ENCODE data around the gene PALD1.

Gene PALD1

DNA sequence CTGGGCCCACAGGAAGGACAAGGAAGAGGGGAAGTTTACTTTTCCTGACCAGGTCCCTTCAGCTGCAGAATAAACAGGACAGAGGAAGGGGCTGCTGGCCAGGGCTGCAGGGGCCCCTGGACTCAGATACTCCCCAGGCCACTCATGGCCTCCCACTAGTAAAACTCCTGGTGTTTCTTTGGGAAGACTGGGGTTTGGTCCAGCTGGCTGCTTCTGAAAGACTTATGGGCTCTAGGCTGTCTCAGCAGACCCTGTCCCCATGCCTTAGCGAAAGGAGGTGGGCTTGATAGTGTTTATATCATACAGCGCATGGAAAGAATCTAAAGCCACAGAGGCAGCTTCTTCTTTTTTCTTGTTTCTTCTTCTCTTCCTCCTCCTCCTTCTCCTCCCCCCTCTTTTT, 56.4 kb downstream of the PALD1 start:
- no peak for DNase-seq (ENCODE audit: low read depth in 1 of 2, low spot score in 1 of 2)

DNA sequence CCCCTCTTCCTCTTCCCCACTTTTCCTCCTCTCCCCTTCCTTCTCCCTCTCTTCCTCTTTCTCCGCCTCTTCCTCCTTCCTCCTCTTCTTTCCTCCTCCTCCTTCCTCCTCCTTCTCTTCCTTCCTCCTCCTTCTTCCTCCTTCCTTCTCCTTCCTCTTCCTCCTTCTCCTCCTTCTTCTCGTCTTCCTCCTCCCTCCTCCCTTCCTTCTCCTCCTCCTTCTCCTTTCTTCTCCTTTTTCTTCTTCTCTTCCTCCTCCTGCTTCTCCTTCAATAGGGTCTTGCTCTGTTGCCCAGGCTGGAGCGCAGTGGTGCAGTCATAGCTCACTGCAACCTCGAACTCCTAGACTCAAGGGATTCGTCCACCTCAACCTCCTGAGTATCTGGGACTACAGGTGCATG, 56.9 kb downstream of the PALD1 start:
- no peak for DNase-seq (ENCODE audit: low read depth in 1 of 2, low spot score in 1 of 2)

DNA sequence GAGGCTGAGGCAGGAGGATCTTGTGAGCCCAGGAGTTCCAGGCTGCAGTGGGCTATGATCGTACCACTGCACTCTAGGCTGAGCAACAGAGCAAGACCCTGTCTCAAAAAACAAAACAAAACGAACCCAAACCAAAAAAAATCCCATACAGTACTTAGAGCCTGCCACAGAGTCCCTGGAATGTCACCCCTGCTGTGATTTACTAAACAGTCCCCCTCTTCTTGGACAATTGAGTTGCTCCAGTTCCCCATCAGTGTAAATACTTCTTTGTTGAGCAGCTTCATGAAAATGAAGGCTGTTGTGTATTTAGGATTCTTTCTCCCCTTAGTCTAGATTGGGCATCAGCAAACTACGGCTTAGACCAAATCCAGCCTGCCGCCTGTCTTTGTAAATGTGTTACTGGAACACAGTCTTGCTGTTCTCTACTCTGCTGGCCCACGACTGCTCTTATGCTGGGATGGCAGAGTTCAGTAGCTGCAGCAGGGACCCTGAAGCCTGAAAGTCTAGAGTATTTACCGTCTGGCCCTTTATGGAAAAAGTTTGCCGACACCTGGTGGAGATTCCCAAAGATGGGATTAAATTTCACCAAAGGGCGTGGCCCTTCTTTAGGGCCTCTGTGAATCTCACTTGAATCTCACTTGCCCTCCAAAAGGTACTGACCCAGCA, 57.8 kb downstream of the PALD1 start:
- no peak for DNase-seq (ENCODE audit: low read depth in 1 of 2, low spot score in 1 of 2)

DNA sequence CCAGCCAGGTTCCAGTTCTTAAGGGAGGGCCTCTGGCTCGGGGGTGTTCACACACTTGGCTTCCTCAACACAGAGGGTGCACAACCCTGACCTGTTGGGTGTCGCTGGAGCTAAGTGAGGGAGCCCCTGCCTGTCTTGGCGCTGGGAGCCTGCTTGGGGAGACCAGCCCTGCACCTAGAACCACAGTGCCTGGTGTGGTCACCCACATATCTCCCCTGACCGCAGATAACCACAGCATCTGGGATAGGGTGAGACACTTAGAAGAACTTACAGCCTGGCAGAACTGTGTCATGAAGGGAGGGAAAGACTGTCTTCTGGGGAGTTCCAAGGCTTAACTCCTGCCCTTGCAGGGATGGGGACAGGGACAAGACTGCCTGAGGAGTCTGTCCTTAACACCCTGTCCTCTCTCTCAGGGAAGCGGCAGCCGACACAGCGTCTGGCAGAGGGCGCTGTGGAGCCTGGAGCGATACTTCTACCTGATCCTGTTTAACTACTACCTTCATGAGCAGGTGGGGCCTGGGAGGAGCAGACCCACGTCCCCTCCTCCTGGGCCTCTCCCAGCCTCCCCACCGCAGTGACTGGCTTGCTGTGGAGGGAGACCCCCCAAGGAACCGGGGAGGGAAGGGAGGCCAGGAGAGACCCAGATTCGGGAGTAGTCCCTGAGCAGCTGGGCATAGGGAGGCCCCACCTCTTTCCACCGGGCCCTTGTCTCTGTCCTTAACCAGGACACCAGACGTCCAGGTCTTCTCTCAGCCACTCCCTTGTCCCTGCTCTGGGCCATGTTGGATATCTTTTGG, 59.0 kb downstream of the PALD1 start:
- DNase-seq (ENCODE audit: low read depth in 1 of 2, low spot score in 1 of 2) = no peak

DNA sequence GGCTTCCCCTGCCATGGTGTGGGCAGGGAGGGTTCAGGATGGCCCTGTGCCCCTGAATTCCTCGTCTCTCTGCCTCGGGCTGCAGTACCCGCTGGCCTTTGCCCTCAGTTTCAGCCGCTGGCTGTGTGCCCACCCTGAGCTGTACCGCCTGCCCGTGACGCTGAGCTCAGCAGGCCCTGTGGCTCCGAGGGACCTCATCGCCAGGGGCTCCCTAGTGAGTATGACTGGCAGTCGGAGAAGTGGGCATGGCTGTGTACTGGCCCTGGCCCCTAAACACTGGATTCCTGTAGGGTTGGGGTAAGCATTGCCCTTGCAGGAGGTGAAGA, 59.6 kb downstream of the PALD1 start:
- DNase-seq (ENCODE audit: low read depth in 1 of 2, low spot score in 1 of 2) = no peak

DNA sequence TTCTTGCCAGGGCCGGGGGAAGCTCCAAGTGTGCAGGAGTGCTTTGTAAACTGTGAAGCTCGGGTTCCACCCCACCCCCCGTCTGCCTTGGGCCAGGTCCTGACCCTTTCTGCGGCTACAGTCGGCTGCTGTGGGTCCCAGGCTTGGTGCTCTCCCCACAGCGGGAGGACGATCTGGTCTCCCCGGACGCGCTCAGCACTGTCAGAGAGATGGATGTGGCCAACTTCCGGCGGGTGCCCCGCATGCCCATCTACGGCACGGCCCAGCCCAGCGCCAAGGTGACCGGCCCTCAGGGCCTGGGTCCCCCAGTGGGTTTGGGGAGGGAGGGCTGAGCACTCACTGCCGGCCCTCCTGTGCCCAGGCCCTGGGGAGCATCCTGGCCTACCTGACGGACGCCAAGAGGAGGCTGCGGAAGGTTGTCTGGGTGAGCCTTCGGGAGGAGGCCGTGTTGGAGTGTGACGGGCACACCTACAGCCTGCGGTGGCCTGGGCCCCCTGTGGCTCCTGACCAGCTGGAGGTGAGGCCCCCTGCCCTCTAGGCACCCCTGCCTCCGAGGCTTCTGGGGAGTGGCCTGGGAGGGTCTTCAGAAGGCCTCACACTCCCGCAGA, 60.3 kb downstream of the PALD1 start:
- DNase-seq (ENCODE audit: low read depth in 1 of 2, low spot score in 1 of 2) = no peak

DNA sequence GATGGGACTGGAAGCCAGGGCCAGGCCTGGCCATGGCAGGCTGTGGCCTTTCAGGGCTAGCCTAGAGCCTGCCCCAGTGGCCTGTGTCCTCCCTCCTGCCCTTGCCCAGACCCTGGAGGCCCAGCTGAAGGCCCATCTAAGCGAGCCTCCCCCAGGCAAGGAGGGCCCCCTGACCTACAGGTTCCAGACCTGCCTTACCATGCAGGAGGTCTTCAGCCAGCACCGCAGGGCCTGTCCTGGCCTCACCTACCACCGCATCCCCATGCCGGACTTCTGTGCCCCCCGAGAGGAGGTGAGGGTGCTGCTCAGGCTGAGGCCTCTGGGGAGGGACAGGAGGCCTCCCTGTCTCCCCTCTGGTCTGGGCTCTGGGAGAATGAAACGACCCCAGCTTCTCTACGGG, 60.9 kb downstream of the PALD1 start:
- no peak for DNase-seq (ENCODE audit: low read depth in 1 of 2, low spot score in 1 of 2)

DNA sequence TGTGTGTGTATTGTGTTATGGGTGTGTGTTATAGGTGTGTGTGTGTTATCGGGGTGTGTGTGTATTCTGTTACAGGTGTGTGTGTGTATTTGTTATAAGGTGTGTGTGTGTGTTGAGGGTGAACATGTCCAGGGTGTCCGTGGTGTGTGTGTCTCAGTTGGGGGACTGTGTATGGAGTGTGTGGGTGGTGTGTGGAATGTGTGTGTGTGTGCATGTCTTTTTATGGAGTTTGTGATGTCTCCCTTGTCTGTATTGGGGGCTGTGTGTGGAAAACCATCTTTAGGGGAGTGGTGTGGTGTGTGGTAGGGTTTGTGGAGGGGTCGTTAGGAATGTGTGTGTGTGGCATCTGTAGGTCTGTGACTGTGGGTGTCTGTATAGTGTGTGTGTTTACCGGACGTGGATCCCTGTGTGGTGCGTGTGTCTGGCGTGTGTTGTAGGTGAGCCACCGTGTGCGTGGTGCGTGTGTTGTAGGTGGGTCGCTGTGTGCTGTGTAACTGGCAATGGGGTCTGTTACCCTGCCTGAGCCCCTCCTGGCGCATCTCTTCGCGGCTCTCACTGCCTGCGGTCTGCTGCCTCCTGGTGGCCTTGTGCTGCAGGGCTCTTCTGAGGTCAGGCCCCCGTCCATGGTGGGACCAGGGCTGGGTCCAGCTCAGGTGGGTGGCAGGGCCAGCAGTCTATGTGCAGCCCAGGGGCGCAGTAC, 61.7 kb downstream of the PALD1 start:
- no peak for DNase-seq (ENCODE audit: low read depth in 1 of 2, low spot score in 1 of 2)

DNA sequence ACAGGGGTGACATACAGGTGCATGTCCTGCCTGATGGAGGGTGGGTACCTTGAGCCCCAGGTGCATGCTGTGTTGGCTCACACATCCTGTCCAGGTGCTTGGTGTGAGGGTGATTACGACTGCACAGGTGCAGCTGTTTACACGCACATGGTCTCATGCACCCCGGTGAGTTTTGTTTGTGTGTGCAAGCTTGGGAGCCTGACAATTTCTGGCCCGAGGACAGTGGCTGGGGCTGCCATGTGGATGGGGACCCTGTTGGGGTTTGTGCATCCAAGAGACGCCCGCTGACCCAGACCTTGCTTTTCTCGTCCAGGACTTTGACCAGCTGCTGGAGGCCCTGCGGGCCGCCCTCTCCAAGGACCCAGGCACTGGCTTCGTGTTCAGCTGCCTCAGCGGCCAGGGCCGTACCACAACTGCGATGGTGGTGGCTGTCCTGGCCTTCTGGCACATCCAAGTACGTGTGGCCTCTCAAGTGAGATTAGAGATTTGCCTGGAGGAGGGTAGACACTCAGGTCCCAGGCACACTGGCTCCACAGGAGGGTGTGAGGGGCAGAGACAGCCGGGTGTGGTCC, 62.3 kb downstream of the PALD1 start:
- DNase-seq (ENCODE audit: low read depth in 1 of 2, low spot score in 1 of 2) = no peak

DNA sequence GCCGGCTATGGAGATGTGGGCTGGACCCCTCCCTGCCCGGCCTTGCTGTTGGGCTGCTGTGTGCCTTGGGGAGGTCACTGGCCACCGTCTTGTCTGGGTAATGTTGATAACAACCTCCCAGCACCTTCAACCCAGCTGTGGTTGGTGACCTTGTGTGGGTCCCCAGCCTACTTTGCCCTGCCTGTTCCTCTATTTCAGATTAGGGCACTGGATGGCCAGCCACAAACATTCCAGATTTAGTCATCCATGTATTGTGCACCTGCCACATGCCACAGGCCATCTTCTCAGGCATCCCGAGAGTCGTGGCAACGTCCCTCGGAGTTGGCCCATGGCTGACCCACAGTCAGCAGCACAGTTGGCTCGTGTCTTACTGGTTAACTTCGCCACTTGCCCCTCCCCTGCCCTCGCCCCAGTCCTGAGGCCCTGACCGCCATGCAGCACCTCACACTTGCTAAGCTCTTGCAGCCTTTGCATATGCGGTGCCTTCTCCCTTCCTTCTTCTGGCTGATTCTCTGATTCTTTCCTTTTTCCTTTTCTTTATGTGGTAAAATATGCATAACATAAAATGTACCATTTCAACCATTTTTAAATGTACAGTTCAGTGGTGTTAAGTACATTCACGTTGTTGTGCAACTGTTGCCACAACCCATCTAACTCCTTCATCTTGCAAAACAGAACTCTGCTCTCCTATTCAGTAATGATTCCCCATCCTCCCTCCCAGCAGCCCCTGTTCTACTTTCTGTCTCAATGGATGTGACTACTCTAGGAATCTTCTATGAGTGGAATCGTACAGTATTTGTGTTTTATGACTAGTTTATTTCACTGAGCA, 63.4 kb downstream of the PALD1 start:
- DNase-seq (ENCODE audit: low read depth in 1 of 2, low spot score in 1 of 2) = no peak

DNA sequence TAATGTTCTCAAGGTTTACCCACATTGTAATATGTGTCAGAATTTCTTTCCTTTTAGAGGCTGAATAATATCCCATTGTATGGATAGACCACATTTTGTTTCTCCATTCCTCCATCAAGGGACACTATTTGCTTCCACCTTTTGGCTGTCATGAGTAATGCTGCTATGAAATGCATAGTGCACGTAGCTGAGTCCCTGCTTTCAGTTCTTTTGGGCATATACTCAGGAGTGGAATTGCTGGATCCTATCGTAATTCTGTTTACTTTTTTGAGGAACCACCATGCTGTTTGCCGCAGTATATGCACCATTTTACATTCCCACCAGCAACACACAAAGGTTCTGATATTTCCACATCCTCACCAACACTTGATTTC, 64.0 kb downstream of the PALD1 start:
- DNase-seq (ENCODE audit: low read depth in 1 of 2, low spot score in 1 of 2) = no peak

DNA sequence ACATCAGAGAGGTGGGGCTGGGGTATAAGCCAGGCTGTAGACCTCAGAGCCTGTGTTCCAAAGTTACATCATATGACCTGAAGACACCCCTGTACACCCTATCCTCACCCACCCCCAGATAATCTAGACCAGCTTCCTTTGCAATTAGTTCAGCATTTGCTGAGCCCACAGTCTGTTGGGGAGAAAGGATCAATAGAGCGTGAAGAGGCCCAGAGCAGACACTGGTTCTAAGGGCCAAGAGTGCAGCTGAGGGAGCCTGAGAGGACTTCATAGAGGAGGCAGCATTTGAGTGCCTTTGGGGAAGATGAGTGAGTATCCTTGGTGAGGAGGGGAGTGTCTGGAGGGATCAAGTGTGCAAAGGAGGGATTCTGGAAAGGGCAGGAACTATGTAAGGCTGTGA, 65.3 kb downstream of the PALD1 start:
- DNase-seq (ENCODE audit: low read depth in 1 of 2, low spot score in 1 of 2) = no peak

DNA sequence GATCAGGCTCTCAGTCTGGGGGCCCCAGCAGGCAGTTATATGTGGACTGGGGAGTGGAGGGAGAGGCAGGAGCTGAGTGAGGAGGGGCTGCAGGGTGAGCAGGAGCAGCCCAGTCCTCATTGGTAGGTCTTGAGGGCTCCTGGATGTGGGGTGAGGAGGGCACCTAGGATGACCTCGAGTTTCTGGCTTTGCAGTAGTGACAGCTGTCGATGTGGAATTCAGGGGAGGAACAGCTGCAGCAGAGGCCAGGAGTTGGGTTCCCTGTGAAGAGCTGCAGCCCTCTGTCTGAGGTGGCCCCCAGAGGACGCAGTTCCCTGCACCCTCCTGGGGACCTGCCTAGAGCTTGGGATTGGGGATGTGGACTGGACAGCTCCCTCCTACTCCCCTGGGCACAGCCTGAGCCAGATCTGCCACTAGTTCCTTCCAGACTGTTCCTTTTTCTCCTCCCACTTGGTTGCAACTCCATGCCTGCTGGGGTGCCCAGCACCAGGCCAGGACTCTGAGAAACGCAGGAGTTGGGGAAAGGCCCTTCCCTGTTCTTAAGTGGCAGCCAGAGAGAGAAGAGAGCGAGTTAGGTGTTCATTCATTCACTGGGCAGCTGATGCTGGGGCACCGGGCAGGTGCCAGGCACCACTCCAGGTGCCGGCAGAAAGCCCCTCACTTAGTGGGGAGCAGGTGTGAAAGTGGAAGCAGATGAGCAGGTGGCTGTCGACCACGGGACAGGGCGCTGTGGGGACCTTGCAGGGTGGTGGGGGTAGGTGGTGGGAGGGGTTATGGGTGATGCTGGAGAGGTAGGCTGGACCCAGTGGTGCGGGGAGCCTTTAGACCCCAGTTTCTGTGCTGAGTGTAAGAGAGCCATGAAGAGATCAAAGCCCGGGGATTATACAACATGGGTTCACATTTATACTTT, 66.1 kb downstream of the PALD1 start:
- DNase-seq (ENCODE audit: low read depth in 1 of 2, low spot score in 1 of 2) = no peak

DNA sequence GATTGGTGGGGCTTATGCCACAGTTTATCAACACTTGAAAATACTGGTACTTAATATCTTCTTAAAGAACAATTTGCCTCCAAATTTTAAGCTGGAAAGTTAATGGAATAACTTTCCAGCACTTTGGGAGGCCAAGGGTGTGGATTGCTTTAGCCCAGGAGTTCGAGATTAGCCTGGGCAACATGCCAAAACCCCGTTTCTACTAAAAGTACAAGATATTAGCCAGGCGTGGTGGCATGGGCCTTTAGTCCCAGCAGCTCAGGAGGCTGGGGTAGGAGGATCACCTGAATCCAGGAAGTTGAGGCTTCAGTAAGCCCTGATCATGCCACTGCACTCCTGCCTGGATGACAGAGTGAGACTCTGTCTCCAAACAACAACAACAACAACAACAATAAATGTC, 68.0 kb downstream of the PALD1 start:
- DNase-seq (ENCODE audit: low read depth in 1 of 2, low spot score in 1 of 2) = no peak

DNA sequence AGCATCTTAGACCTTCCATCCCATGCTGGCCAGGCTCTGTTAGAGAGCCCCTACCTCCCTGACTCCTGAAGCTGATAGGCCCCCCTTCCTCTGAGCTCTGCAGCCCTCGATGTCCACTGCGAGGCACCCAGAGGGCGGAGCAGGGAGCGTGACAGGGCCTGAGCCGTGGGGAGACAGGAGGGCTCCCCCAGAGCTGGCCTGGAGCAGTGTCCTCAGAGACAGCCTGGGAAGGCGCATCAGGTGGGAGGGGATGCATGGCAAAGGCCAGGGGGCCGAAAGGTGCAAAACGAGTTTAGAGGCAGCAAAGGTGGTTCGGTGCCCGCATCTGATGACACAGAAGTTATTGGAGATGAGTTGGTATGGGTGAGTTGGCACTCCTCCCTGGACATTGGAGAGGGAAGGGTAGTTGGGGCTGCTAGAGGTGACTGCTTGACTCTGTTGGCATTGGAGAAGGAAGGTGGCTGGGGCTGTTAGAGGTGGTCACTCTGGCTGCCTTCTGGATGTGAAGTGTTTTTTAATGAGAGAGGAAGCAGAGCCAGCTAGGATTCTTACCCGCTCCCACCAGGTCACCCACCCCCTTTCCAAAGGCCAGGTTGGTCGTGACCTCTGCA, 70.9 kb downstream of the PALD1 start:
- DNase-seq (ENCODE audit: low read depth in 1 of 2, low spot score in 1 of 2) = no peak

DNA sequence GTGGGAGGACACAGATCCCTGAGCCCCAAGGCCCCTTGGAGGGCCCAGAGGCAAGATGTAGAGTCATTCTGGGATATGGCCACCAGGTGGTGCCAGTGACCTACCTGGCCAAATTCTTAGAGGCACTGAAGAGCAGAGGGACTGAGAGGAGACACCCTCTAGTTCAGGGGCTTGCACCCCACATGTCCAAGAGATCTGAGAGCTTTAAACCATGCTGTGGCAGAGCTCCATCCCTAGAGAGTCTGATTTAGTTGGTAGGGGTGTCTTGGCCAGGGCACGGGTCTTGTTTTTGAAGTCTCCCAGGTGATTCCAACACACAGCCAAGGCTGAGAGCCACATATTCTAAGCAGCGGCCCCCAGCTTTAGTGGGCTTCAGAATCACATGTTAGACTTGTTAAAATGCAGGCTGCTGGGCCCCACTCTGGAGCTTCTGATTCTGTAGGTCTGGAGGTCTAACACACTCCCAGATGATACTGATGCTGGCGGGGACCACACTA, 71.4 kb downstream of the PALD1 start:
- DNase-seq (ENCODE audit: low read depth in 1 of 2, low spot score in 1 of 2) = peak; percentile 65 to 68

DNA sequence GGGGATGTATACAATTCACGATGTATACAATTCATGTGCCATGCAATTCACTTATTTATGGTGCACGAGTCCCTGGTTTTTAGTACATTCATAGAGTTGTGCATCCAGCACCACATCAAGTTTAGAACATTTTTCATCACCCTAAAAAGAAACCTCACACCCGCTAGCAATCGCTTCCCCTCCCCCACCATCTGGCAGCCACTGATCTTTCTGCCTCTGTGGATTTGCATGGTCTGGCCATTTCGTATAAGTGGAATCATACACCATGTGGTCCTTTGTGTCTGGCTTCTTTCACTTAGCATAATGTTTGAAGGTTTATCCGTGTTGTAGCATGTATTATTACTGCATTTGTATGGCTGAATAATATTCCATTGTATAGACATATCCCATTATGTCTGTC, 71.9 kb downstream of the PALD1 start:
- DNase-seq (ENCODE audit: low read depth in 1 of 2, low spot score in 1 of 2) = no peak

DNA sequence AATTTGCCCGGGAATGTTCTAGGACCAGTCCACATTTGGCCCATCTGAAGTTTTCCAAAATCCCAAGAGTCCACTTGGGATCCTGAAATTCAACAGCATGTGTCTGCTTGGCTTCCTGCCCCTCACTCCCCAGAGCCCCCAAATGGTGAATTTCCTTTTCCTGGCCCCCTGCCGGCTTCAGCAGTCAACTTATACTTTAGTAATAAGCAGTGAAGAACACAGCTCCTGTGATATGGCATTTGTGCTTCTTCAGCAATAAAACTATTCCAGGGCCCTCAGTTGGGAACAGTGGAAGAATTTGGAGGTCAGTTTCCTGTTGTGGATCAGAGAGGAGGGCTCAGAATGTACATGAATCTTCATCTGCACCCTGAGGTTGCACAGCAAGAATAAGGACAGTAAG, 72.9 kb downstream of the PALD1 start:
- no peak for DNase-seq (ENCODE audit: low read depth in 1 of 2, low spot score in 1 of 2)

DNA sequence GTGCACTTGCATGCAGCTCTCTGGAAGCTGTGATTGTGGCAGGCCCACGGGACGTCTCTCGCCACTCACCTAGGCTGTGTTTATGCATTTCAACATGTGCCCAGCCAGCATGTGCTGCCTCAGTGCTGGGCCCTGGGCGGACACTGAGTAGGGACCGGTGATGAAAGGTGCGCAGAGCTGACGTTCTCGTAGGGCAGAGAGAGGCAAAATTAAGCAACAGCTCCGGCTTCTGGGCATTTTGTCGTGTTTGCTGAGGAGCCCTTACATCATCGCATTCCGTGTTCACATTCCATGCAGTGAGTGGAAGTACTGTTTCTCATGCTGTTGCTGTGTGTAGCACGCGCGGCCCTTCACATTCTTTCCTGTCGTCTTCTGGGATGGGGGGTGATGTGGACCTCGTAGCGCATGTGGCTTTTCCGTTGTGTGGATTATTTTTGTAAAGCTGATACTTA, 73.4 kb downstream of the PALD1 start:
- DNase-seq (ENCODE audit: low read depth in 1 of 2, low spot score in 1 of 2) = no peak

Data from activated CD4-positive, alpha-beta T cell treated with anti-CD3 and anti-CD28 coated beads, Interleukin-2, amount 50 U/mL, for 24 hours (primary cell).